HG02970 (cell line): ENCODE measurements around the gene TBCCD1.
"Not testable (repeated sequence)": the region's sequence is repeated elsewhere in the genome, so short reads cannot be mapped to it uniquely, and the experiment has no call there.

Experiments used
- ATAC-seq: cut with Tn5 transposase; IDR thresholded peaks from one replicate; pipeline ENCODE4 v1.9.1; 2021; ENCODE audit warnings: mild to moderate bottlenecking, moderate library complexity, moderate number of reproducible peaks; ENCODE audit not compliant: unreplicated experiment, low FRiP score

Gene TBCCD1

GRCh38 chr3:186520957-186521842 lies 45.9 kb downstream of the TBCCD1 start:
- no peak for ATAC-seq

- no peak for ATAC-seq
Observed at GRCh38 chr3:186520431-186520830, 46.7 kb downstream of the TBCCD1 start.

GRCh38 chr3:186519021-186519658 lies 48.0 kb downstream of the TBCCD1 start:
- ATAC-seq: no peak

- no peak for ATAC-seq
Observed at GRCh38 chr3:186517218-186517617, 49.9 kb downstream of the TBCCD1 start.

GRCh38 chr3:186516646-186517045 lies 50.5 kb downstream of the TBCCD1 start:
- ATAC-seq: no peak

GRCh38 chr3:186515125-186515524 lies 52.0 kb downstream of the TBCCD1 start:
- ATAC-seq: no peak

GRCh38 chr3:186514296-186515002 lies 52.7 kb downstream of the TBCCD1 start:
- no peak for ATAC-seq

- ATAC-seq: no peak
Observed at GRCh38 chr3:186513386-186513785, 53.8 kb downstream of the TBCCD1 start.

- no peak for ATAC-seq
Observed at GRCh38 chr3:186512570-186513302, 54.4 kb downstream of the TBCCD1 start.

- ATAC-seq: no peak
Observed at GRCh38 chr3:186511702-186512101, 55.4 kb downstream of the TBCCD1 start.

GRCh38 chr3:186511245-186511644 lies 55.9 kb downstream of the TBCCD1 start:
- ATAC-seq: peak; percentile 71

GRCh38 chr3:186510374-186511079 lies 56.6 kb downstream of the TBCCD1 start:
- ATAC-seq: no peak

GRCh38 chr3:186509423-186509822 lies 57.7 kb downstream of the TBCCD1 start:
- no peak for ATAC-seq

- ATAC-seq: no peak
Observed at GRCh38 chr3:186506857-186507256, 60.3 kb downstream of the TBCCD1 start.

GRCh38 chr3:186506191-186506739 lies 60.9 kb downstream of the TBCCD1 start:
- ATAC-seq: no peak

GRCh38 chr3:186502966-186503712 lies 64.0 kb downstream of the TBCCD1 start:
- no peak for ATAC-seq

- ATAC-seq: no peak
Observed at GRCh38 chr3:186502138-186502948, 64.8 kb downstream of the TBCCD1 start.

- not testable (repeated sequence) for ATAC-seq
Observed at GRCh38 chr3:186499949-186500348, 67.2 kb downstream of the TBCCD1 start.
